GM19023 (cell line): ENCODE results near the gene PROM2.
"Not testable (repeated sequence)": the region's sequence is repeated elsewhere in the genome, so short reads cannot be mapped to it uniquely, and the experiment has no call there.

Source experiments
- ATAC-seq: cut with Tn5 transposase; IDR thresholded peaks from one replicate; pipeline ENCODE4 v1.9.1; 2021; ENCODE audit warnings: mild to moderate bottlenecking, moderate library complexity; ENCODE audit not compliant: unreplicated experiment

The PROM2 gene

DNA sequence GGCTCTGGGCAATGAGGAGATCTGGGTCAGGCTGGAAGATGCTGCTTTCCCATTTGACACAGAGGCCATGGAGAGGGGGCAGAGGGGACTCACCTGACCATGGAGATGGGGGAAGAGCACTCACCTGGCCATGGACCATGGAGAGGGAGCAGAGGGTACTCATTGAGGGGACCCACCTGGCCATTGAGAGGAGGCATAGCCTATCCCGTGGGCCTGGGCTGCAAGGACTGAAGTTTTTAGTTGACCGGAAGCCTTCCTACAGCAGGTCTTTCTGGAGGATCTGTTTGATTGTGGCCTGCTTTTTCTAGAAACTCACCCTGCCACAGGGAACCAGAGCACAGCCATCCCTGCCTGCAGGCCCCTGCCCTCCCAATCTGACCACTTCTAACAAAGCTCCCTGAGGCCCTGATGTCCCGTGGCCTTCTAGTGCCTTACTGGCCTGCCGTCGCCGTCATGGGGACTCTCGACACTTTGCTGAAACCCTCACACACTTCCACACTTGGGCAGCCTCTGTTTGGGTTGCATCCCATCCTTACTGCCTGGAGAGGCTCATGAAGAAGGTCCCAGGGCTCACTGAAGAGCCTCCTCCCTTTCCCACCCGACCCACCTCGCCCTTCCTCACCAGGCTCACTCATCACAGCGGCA lies 5.1 kb upstream of the PROM2 start:
- ATAC-seq: no peak

DNA sequence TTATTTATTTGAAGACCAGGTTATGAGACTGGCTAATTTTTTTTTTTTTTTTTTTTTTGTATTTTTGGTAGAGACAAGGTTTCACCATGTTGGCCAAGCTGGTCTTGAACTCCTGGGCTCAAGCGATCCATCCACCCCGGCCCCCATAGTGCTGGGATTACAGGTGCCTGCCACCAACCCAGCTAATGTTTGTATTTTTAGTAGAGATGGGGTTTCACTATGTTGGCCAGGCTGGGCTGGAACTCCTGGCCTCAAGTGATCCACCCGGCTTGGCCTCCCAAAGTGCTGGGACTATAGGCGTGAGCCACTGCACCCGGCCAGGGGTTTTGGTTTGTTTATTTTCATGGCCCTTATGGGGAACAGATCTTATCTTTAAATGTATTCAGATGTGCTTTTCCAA lies 4.5 kb upstream of the PROM2 start:
- not testable (repeated sequence) for ATAC-seq

DNA sequence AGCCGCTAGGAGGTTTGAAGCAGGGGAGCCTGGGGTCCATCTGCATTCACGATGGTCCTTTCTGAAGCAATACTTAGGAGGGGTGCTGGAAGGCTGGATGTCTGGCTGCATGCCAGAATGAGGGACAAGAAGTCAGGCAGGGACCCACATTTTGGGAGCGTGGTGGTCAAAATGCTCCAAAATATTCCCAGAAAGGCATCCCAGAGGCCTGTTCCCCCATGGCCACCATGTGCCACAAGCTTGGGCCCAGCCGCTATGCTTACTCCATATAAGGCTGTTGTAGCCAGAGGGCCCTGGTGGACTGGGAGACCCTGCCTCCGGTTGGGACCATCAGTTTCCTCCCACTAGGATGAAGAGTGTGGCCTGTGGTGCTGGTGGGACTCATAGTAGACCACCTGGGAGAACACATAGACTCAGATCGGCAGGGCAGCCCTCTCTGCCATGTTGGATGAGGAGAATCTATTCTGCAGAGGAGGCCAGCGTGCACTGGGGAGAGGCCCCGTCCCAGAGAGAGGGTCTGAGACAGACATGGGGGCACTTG lies 3.6 kb upstream of the PROM2 start:
- ATAC-seq: no peak

DNA sequence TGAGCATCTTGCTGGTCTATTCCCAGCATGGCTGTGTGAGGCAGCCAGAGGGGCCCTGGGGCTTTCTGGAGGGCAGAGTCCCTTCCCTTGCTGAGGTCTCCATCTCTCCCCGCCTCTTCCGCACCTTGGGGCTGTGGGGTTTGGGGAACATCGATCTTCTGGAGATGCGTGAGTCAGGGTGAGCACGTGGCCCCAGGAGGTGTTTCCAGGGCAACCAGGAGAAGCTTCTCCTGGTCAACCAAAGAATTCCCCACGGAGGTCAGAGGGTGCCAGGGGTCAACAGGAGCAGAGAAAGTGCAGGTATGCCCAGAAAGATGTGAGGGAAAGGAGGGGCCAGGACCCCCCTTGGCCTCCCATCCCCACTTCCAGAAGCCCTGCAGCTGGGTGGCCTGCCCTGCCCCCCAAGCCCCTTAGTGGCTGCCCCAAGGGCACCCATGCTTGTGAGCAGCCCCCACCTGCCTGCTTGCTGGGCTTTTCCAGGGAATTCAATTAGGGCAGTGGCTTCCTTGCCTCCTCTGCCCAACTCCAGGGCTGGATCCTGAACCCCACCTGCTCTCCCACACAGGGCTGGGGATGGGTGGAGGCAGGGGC lies 2.8 kb upstream of the PROM2 start:
- ATAC-seq: no peak

DNA sequence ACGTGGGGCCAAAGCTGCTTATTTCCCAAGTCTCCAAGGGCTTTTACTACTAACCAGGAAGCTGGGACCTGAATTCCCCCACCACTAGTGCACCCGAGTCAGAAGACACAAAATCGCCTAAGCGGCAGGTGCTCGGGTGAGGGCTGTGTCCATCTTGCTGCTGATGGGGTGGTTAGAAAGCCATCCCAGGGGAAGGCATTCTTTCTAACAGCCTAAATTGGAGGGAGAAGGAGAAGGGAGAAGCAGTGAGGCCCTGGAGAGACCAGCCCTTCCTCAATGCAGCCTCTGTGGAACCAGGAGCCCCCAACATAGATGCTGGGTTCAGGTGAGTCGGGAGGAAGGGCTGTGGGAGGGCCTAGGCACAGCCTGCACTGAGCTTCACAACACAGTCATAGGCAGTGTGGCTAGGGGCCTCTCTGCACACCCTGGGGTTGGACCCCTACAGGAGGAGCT lies 1.9 kb upstream of the PROM2 start:
- ATAC-seq: no peak

DNA sequence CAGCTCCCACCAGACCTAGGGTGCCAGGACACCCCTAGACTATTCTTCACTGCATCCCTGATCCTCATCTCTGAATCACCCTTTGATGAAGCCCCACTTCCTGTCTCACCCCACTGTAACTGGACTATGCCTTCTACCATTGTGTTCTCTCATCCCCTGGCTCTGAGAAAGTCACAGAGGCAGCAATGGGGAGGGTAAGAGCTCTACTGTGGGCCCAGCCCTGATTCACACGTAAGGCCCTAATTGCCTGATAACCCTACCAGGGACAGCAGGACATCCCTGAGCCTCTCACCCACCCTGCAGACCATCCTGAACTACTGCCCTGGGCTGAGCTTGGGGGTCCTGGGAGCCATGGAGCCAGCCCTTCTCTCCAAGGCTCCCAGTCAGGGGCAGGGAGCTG lies 1.5 kb upstream of the PROM2 start:
- ATAC-seq: no peak

DNA sequence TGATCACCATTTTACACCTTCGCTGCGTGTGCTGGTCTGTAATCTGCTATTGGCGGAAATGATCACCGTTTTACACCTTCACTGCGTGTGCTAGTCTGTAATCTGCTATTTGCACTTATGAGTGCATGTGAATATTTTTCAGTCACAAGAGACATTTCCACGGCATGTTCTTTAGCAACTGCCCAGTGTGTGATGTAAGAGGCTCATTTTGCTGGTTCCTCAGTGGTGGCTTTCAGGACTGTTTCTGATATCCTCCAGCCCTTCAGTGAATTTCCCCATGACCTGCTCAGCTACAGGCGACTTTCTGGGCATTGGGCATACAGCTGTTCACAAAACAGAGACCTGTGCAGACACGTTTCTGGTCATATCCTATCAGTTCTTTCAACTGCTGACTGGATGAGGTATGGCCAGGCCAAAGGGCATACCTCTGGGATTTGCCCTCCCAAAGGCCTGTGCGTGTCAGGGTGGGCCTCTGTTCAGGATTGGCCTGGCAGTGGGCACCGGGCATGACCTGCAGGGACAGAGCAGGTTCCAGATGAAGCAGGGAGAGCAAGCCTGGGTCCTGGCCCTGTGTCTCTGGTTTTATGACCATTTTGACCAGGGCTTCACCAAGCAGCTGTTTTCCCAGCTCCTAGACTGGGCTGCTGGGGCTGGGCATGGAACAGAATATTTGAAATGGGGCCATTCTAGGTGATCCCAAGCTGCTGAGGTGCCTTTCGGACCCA lies 521 bp upstream of the PROM2 start:
- ATAC-seq: no peak

DNA sequence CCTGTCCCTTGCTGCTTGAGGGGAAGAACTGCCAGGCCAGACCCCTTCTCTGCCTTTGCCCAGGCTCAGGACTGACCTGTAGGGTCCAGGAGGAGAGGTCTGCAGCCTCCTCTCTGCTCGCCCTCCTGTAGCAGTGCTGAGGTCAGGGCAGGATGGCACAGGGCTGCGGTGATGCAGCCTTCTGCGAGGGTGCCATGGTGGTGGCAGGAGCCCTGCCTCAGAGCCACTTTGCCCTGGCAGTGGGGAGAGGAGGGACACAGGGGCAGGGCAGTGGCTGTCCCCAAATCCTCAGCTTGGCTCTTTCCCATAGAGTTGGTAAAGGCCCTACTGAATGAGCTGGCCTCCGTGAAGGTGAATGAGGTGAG lies 884 bp downstream of the PROM2 start:
- no peak for ATAC-seq

DNA sequence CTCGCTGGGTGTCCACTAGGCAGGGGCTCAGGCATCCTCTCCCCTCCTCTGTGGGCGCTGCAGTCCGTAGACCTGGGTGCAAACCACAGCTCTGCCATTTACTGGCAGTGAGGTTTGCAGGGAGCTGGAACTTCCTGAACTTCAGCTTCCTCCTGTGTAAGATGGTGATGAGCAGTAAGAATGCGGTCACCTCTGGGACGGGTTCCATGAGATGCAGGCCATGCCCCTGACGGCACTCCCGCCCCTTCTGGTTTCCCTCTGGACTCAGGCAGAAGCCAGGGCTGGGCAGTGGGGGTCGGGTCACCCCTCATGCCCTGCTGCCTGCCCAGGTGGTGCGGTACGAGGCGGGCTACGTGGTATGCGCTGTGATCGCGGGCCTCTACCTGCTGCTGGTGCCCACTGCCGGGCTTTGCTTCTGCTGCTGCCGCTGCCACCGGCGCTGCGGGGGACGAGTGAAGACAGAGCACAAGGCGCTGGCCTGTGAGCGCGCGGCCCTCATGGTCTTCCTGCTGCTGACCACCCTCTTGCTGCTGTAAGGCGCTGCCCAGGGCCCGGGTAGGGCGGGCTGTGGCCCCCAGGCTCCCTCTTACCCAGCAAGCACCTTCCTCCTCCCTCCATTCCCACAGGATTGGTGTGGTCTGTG lies 1.5 kb downstream of the PROM2 start:
- no peak for ATAC-seq

DNA sequence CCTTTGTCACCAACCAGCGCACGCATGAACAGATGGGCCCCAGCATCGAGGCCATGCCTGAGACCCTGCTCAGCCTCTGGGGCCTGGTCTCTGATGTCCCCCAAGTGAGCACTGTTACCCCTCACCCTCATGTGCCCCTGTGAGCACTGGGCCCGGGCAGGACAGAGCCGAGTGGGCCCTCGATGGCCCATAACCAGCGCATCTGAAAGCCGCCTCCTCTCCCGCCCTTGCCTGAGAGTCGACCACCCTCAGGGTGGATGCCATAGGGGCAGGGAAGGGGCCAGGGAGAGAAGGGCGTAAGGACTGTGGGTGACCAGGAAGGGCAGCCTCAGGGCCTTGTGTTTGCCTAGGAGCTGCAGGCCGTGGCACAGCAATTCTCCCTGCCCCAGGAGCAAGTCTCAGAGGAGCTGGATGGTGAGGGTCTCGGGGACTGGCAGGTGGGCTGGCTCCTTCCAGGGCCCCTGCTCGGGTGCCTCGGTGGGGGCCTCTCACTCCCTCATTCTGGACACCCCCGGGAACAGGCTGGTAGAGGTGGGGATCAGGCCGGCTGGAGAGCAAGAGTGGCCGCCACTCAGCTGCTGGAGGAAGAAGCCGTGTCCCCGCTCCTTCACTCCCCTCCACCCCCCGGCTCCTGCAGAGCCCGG lies 2.1 kb downstream of the PROM2 start:
- no peak for ATAC-seq

DNA sequence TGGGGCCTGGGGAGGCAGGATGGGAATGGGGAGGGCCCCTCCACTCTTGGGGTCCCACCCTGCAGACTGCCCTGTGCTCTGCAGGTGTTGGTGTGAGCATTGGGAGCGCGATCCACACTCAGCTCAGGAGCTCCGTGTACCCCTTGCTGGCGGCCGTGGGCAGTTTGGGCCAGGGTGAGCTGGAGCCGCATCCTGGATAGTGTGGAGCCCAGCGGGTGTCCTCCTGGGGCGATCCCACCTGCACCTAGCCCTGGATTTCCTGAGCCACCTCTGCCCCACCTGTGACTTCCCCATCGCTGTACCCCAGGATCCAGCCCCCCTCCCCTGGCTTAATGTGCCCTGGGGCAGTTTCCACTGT lies 2.6 kb downstream of the PROM2 start:
- ATAC-seq: no peak

DNA sequence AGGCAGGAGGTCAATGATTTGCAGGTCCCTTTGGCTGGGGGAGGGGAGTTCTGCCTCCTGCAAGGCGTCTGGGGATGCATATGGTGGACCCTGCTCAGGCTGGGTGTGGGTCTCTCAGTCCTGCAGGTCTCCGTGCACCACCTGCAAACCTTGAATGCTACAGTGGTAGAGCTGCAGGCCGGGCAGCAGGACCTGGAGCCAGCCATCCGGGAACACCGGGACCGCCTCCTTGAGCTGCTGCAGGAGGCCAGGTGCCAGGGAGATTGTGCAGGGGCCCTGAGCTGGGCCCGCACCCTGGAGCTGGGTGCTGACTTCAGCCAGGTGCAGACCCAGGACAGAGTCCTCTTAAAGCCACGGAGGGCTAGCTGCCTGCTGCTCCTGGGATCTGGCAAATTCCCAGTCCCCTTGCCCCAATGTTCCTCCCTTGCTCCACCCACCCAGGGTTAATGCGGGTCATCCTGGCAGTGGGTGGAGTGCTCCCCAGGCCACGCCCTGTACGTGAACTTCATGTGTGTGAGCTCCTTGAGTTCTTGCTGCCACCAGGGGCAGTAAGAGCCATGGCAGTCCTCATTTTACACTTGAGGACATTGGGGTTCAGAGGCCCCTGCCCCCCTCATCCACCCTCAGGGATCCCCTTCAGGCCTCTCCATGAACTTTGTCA lies 3.1 kb downstream of the PROM2 start:
- no peak for ATAC-seq

DNA sequence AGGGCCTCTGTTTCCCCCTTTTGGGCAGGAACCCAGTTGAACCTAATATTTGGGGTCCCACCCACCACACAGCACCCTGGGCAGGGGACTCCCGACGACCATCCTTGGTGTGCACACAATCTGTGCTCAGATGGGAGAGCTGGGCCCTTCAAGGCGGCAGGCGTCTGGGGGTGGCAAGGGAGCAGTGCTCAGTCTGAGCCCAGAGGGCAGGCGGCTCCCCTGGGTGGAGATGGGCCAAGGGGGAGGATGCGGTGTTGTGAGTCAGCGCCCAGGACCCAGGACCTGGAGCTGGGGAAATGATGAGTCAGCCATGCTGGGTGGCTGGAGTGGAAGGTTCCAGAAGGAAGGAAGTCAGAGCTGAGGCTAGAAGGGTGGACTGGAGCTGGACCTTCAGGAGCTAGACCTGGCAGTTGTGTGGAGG lies 3.8 kb downstream of the PROM2 start:
- ATAC-seq: no peak

DNA sequence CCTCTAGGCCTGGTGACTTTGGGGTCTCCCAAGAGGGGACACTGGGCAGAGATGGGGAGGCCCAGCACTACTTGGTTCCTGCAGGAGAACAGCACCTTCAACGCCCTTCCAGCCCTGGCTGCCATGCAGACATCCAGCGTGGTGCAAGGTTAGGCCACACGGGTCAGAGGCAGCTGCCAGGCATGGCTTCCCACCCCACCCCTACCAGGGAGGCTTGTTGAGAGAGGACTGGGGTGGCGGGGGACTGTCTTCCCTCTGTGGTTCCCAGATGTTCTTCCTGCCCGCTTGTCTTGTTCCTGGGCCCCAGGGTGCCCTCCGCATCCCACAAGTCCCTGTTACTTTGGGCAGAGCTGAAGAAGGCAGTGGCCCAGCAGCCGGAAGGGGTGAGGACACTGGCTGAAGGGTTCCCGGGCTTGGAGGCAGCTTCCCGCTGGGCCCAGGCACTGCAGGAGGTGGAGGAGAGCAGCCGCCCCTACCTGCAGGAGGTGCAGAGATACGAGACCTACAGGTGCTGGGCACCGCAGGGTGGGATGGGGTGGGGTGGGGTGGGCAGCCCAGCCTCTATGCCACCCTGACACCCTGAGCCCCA lies 4.5 kb downstream of the PROM2 start:
- no peak for ATAC-seq

DNA sequence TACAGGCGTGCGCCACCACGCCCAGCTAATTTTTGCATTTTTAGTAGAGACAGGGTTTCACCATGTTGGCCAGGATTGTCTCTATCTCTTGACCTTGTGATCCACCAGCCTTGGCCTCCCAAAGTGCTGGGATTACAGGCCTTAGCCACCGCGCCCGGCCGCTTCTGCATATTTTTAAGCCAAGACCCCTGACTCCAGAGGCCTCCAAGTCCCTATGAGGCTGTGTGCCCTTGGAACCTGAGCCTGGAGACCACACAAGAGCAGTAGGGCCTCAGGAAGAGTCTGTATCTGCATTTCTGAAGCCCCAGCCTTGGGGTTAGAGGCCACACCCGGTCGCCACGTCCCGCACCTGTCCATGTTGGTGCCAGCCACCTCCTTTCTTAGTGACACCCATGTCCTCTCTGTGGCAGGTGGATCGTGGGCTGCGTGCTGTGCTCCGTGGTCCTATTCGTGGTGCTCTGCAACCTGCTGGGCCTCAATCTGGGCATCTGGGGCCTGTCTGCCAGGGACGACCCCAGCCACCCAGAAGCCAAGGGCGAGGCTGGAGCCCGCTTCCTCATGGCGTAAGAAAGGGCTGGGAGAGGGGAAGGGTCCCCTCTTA lies 5.3 kb downstream of the PROM2 start:
- ATAC-seq: no peak

DNA sequence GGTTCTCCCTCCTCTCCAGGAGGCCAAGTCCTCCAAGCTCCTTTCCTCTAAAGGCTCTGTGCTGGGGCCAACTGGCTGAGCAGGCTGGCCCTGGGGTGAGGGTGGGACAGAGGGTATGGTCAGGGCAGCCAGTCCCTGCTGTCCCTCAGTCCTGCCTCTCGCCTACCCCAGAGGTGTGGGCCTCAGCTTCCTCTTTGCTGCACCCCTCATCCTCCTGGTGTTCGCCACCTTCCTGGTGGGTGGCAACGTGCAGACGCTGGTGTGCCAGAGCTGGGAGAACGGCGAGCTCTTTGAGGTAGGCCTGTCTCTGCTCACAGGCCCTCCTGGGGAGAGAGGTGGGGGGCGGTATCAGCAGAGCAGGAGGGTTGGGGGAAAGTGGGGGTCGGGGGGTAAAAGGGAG lies 6.8 kb downstream of the PROM2 start:
- no peak for ATAC-seq

DNA sequence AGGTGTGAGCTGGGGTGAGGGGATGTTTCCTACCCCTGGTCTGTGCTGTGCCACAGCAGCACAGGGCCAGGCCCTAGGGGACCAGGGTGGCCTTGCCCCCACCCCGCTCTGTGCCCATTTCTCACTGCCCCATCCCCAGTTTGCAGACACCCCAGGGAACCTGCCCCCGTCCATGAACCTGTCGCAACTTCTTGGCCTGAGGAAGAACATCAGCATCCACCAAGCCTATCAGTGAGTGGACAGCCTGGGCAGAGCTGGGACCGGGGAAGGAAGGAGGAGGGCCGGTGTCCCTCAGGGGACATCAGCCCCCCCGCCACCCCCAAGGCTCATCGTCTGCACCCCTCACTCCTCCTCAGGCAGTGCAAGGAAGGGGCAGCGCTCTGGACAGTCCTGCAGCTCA lies 7.5 kb downstream of the PROM2 start:
- no peak for ATAC-seq

DNA sequence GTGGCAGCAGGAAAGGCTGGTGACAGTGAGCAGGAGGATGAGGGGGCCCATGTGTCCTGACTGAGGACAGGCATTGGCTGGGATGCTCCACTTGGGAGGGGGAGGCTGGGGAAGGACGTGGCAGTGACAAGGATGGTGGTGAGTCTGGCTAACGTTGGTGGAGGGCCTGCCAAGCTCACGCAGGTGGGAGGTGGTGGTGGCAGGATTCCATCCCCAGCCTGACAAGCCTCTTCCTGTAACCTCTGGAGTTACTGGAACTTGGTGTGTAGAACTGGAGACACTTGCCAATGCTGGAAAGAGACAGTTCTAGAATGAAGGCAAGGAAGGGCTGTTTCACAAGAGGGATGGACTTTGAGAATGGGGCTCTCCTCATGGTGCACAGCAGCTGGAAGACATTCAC lies 8.2 kb downstream of the PROM2 start:
- no peak for ATAC-seq

DNA sequence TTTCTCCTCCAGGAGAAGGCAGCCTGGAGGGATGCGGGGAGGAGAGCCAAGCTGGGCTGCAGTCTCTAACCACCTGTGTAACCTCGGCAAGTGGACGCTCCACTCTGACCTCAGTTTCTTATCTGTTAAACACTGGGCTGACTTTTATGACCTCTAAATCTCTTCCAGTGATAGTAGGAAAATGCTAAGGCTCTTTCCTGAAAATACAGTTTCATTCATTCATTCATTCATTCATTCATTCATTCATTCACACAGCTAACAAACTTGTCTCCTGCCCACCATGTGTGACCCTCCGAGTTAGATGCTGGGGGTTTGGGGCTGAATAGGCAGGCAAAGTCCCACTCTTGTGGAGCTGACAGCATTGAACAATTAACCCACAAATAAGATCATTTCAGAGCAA lies 9.3 kb downstream of the PROM2 start:
- no peak for ATAC-seq
